CD4-positive, alpha-beta memory T cell (primary cell): ENCODE measurements around the gene NOTCH1. TPM values are rescaled to one million over a fixed set of nuclear protein-coding genes. Genes with fewer than 3 reads are reported as not detected.

Source experiments
- CTCF ChIA-PET: fragments of 350-600 bp; sonication (Branson Sonifier 250); formaldehyde crosslinking; loops from one replicate; lab custom pipeline; 2021; ENCODE audit warnings: inconsistent platforms; ENCODE audit not compliant: partially characterized antibody; lab: Charles Lee
- POLR2A ChIA-PET: fragments of 350-600 bp; sonication (Branson Sonifier 250); formaldehyde crosslinking; loops from one replicate; lab custom pipeline; 2021; ENCODE audit not compliant: partially characterized antibody; lab: Charles Lee
- DNase-seq, 5 donors: peaks; one replicate each; pipeline versions ENCODE4 v3.0.0 to v3.0.0-alpha.2; 2020 to 2022; ENCODE audit warnings: mixed read lengths in 1 of 5
- H3K27ac ChIP-seq: one replicate; pipeline ENCODE4 v1.7.0; 2013; ENCODE audit warnings: low read depth, low read length
- H3K27me3 ChIP-seq: 2 replicates; pipeline ENCODE4 v1.7.0; 2013; ENCODE audit warnings: mild to moderate bottlenecking, low read length, moderate library complexity; ENCODE audit not compliant: insufficient read depth
- H3K36me3 ChIP-seq: 2 replicates; pipeline ENCODE4 v1.7.0; 2013; ENCODE audit warnings: mild to moderate bottlenecking, low read length, moderate library complexity; ENCODE audit not compliant: insufficient read depth
- H3K4me1 ChIP-seq: 2 replicates; pipeline ENCODE4 v1.7.0; 2013; ENCODE audit warnings: mild to moderate bottlenecking, low read length, moderate library complexity; ENCODE audit not compliant: insufficient read depth
- H3K4me3 ChIP-seq, 2 donors: one replicate each; pipeline ENCODE4 v1.7.0; 2013; ENCODE audit warnings: low read length in 2 of 2, mild to moderate bottlenecking in 1 of 2
- H3K9me3 ChIP-seq, 2 donors: one replicate each; pipeline ENCODE4 v1.7.0; 2013; ENCODE audit warnings: low read length in 2 of 2, control low read depth in 1 of 2; ENCODE audit not compliant: control insufficient read depth in 1 of 2
- H3K27ac Mint-ChIP-seq, 7 donors: one replicate each; pipeline ENCODE4 v1.8.0; 2020 to 2021; ENCODE audit warnings: mixed read lengths in 7 of 7, mild to moderate bottlenecking in 6 of 7, inconsistent platforms in 3 of 7, moderate library complexity in 3 of 7
- H3K27me3 Mint-ChIP-seq, 2 donors: one replicate each; pipeline ENCODE4 v1.8.0; 2020 to 2021; ENCODE audit warnings: mixed read lengths in 2 of 2
- H3K36me3 Mint-ChIP-seq, 2 donors: one replicate each; pipeline ENCODE4 v1.8.0; 2020 to 2021; ENCODE audit warnings: mixed read lengths in 2 of 2, inconsistent platforms in 1 of 2, mild to moderate bottlenecking in 1 of 2
- H3K4me1 Mint-ChIP-seq, 4 donors: one replicate each; pipeline ENCODE4 v1.8.0; 2020 to 2021; ENCODE audit warnings: mixed read lengths in 4 of 4, mild to moderate bottlenecking in 1 of 4
- H3K4me3 Mint-ChIP-seq, 8 donors: one replicate each; pipeline ENCODE4 v1.8.0; 2020 to 2021; ENCODE audit warnings: mixed read lengths in 8 of 8, mild to moderate bottlenecking in 7 of 8, moderate library complexity in 6 of 8, inconsistent platforms in 3 of 8
- H3K9me3 Mint-ChIP-seq, 8 donors: one replicate each; pipeline ENCODE4 v1.8.0; 2020 to 2021; ENCODE audit warnings: mixed read lengths in 8 of 8, mild to moderate bottlenecking in 5 of 8, inconsistent platforms in 3 of 8, moderate library complexity in 1 of 8
- intact Hi-C: fragments of 100-400 bp; cut with micrococcal nuclease; formaldehyde crosslinking; loops from one replicate; pipeline ENCODE4 v1.15.1; 2023
- polyA plus RNA-seq, 2 donors: library from polyadenylated mRNA; unstranded; fragments of 300-500 nt; fragmentation: Illumina TruSeq; gene quantifications; one replicate each; pipeline ENCODE4 v1.2.3, GENCODE V29; 2021
- total RNA-seq, 2 experiments: library from RNA; stranded (reverse); gene quantifications; one replicate each; pipeline ENCODE4 v1.2.3, GENCODE V29; 2021

NOTCH1 gene
- total and polyA plus RNA-seq, 4 experiments from 2014 or later, result 6.0 to 45.4 (median 43.0) TPM; not detected in 1

DNA sequence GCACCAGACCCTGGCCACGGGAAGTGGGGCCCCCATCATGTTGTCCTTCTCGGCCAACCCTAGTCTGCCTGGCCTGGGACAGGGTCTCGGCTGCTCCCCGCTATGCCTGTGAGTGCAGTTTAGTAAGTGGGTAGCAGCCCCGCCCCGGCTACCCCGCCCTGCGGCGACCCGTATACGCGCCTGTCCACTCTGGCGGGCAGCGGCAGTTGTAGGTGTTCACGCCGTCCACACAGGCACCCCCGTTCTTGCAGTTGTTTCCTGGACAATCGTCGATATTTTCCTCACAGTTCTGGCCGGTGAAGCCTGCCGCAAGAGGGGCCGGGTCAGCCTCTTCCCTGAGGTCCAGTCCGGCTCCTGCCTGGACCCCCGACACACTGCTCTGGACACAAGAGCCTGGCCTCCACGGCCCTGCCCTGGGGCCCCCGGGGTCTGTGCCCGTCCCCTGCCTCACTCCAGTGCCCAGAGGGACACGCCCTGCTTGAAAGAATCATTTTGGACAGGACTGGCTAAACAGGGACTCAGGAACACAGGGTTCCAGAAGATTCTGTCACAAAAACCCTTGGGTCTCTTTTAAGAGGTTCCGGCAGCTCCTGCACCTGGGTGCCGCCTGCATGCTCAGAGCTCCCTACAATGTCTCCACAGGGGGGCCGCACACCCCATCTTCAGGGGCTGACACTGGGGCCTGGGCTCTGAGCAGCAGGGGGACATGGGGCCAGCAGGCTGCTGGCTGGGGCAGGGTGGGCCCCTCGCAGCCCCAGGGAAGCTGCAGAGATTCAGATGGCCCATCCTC, 26.4 kb downstream of the NOTCH1 start:
- POLR2A ChIA-PET, result no interaction called here
- no peak overlapping the region for H3K4me3 ChIP-seq
- Mint-ChIP-seq H3K4me1 (no peaks in the 10 kb centered on the region), H3K27me3 (no peaks in the 10 kb centered on the region), H3K4me3 (no peak overlapping the region), H3K27ac (no peak overlapping the region), H3K36me3 (peaks cover 0 to 13% of the 10 kb centered on the region in 2 donors), H3K9me3 (no peaks in the 10 kb centered on the region)
- CTCF ChIA-PET, result no interaction called here
- no peak overlapping the region for H3K27ac ChIP-seq
- intact Hi-C loops, result no loop called here
- H3K27me3 ChIP-seq, result no peaks in the 10 kb centered on the region
- H3K4me1 ChIP-seq, result no peaks in the 10 kb centered on the region
- H3K36me3 ChIP-seq, result peaks cover 18% of the 10 kb centered on the region
- no peaks in the 10 kb centered on the region for H3K9me3 ChIP-seq
- no peak for DNase-seq

DNA sequence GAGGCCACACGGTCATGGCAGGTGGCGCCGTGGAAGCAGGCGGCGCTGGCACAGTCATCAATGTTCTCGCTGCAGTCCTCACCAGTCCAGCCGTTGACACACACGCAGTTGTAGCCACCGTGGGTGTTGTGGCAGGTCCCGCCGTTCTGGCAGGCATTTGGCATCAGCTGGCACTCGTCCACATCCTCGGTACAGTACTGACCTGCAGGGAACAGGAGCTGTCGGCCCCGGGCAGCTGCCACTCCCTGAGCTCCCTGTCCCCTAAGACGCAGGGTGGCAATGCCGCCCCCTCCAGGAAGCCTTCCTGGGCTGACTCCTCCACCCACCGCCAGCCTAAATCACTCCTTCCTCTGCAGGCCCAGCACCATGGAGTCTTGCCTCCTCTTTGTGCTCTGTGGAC, 27.2 kb downstream of the NOTCH1 start:
- no peak overlapping the region for H3K4me3 Mint-ChIP-seq
- no peaks in the 10 kb centered on the region for H3K4me1 Mint-ChIP-seq
- intact Hi-C loops, result no loop called here
- ChIA-PET POLR2A (no interaction called here), CTCF (no interaction called here)
- H3K4me1 ChIP-seq, result no peaks in the 10 kb centered on the region
- DNase-seq, result no peak
- H3K9me3 ChIP-seq, result no peaks in the 10 kb centered on the region
- no peaks in the 10 kb centered on the region for H3K27me3 Mint-ChIP-seq
- no peak overlapping the region for H3K27ac ChIP-seq
- H3K36me3 Mint-ChIP-seq, result peaks cover 0 to 13% of the 10 kb centered on the region in 2 donors
- no peaks in the 10 kb centered on the region for H3K9me3 Mint-ChIP-seq
- no peak overlapping the region for H3K4me3 ChIP-seq
- no peaks in the 10 kb centered on the region for H3K27me3 ChIP-seq
- peaks cover 18% of the 10 kb centered on the region for H3K36me3 ChIP-seq
- no peak overlapping the region for H3K27ac Mint-ChIP-seq

DNA sequence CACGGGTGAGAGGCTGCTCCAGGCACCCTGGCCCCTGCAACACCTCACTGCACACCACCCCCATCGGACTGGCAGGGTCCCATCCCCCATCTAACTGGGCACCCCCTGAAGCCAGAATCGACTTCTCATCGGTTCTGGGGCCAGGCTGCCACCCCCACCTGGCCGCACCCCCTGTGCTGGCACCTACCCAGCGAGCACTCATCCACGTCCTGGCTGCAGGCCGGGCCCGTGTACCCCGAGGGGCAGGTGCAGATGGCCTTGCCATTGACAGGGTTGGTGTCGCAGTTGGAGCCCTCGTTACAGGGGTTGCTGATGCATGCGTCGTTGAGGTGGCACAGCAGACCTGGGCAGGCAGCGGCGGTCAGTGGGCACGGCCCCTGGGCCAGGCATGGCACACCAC, 27.9 kb downstream of the NOTCH1 start:
- Histone ChIP-seq H3K4me3 (no peak overlapping the region), H3K27me3 (no peaks in the 10 kb centered on the region), H3K9me3 (no peaks in the 10 kb centered on the region), H3K27ac (no peak overlapping the region), H3K36me3 (peaks cover 22% of the 10 kb centered on the region), H3K4me1 (no peaks in the 10 kb centered on the region)
- ChIA-PET POLR2A (no interaction called here), CTCF (no interaction called here)
- no peaks in the 10 kb centered on the region for H3K4me1 Mint-ChIP-seq
- H3K36me3 Mint-ChIP-seq, result peaks cover 0 to 13% of the 10 kb centered on the region in 2 donors
- no peak overlapping the region for H3K4me3 Mint-ChIP-seq
- no peaks in the 10 kb centered on the region for H3K9me3 Mint-ChIP-seq
- intact Hi-C loops, result no loop called here
- no peak overlapping the region for H3K27ac Mint-ChIP-seq
- DNase-seq, result no peak
- no peaks in the 10 kb centered on the region for H3K27me3 Mint-ChIP-seq

DNA sequence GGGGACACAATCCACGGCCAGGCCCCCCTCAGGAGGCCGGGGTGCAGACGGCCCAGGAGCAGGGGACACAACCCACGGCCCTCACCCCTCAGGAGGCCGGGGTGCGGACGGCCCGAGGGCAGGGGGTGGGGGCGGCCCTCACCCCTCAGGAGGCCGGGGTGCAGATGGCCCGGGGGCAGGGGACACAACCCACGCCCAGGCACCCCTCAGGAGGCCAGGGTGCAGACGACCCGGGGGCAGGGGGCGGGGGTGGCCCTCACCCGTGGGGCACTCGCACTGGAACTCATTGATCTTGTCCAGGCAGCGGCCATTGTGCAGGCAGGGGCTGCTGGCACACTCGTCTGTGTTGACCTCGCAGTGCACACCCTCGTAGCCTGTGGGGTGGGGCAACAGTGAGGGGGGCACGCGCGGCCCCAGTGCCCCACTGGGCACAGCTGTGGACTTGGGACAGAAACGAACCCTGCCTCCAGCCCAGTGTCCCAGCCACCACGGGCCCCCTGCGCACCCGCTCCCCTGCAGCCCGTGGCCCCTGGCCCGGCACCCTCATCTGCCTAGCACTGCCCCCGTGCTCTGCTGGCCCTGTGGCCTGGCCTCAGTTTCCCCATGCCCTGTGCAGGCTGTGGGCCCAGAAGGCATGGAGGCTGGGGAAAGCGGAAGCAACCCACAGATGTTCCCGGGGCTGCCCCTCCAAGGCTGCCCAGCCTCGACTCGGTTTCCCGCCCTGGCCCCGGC, 28.7 kb downstream of the NOTCH1 start:
- CTCF ChIA-PET, result no interaction called here
- peaks cover 0 to 15% of the 10 kb centered on the region in 2 donors for H3K36me3 Mint-ChIP-seq

DNA sequence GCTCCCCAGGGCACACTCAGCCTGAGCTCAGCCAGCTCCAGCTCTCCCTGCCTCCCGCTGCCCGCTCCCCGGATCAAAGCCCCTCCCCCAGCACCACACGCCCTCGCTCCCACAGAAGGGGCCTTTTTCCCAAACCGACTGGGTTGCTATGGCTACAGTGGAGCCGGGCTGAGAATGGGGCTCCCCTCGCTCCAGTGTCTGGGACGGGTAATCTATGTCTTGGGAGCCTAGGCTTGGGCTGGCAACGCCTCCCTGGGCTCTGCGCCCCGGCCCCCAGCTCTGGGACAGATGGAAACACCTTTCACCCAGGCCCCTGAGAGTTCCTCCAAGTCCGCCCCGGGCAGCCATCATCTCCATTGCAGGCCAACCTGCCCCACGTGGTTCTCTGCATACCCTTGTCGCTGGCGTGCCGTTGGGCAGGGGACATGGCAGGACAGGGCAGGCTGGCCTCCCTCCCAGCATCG, 29.6 kb downstream of the NOTCH1 start:
- DNase-seq, result no peak

More for the DNA sequence above, 28.7 kb downstream of the NOTCH1 start:
- Histone ChIP-seq H3K27ac (no peak overlapping the region), H3K9me3 (no peaks in the 10 kb centered on the region), H3K4me3 (no peak overlapping the region), H3K4me1 (no peaks in the 10 kb centered on the region), H3K36me3 (peaks cover 22% of the 10 kb centered on the region), H3K27me3 (no peaks in the 10 kb centered on the region)
- Mint-ChIP-seq H3K27me3 (no peaks in the 10 kb centered on the region), H3K4me3 (no peak overlapping the region), H3K27ac (no peak overlapping the region), H3K9me3 (no peaks in the 10 kb centered on the region), H3K4me1 (no peaks in the 10 kb centered on the region)
- POLR2A ChIA-PET, result no interaction called here
- DNase-seq, result no peak
- intact Hi-C loops, result no loop called here

DNA sequence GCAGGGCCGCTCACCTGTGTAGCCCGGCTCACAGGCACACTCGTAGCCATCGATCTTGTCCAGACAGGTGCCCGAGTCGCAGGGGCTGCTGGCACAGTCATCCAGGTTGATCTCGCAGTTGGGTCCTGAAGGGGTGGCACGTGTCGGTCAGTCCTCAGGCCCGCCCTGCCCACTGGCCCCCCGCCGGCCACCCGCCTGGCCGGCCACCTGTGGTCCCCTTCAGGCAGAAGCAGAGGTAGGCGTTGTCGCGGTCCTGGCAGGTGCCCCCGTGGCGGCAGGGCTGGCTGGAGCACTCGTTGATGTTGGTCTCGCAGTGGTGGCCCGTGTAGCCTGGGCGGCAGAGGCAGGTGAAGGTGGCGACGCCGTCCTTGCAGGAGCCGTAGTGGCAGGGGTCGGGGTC, 30.6 kb downstream of the NOTCH1 start:
- no peak overlapping the region for H3K4me3 Mint-ChIP-seq
- peaks cover 0 to 18% of the 10 kb centered on the region in 2 donors for H3K36me3 Mint-ChIP-seq
- H3K27ac ChIP-seq, result no peak overlapping the region
- no peaks in the 10 kb centered on the region for H3K4me1 Mint-ChIP-seq
- H3K36me3 ChIP-seq, result peaks cover 22% of the 10 kb centered on the region
- ChIA-PET CTCF (no interaction called here), POLR2A (no interaction called here)
- no peak overlapping the region for H3K27ac Mint-ChIP-seq
- H3K9me3 ChIP-seq, result no peaks in the 10 kb centered on the region
- H3K4me3 ChIP-seq, result no peak overlapping the region
- H3K27me3 Mint-ChIP-seq, result no peaks in the 10 kb centered on the region
- H3K27me3 ChIP-seq, result no peaks in the 10 kb centered on the region
- no peaks in the 10 kb centered on the region for H3K9me3 Mint-ChIP-seq
- DNase-seq, result no peak
- H3K4me1 ChIP-seq, result no peaks in the 10 kb centered on the region
- intact Hi-C loops, result no loop called here

More for the DNA sequence above, 29.6 kb downstream of the NOTCH1 start:
- no peaks in the 10 kb centered on the region for H3K9me3 ChIP-seq
- no peak overlapping the region for H3K27ac Mint-ChIP-seq
- H3K4me3 Mint-ChIP-seq, result no peak overlapping the region
- no peak overlapping the region for H3K4me3 ChIP-seq
- no peaks in the 10 kb centered on the region for H3K27me3 ChIP-seq
- intact Hi-C loops, result no loop called here
- H3K27ac ChIP-seq, result no peak overlapping the region
- no peaks in the 10 kb centered on the region for H3K4me1 Mint-ChIP-seq
- no peaks in the 10 kb centered on the region for H3K27me3 Mint-ChIP-seq
- ChIA-PET POLR2A (no interaction called here), CTCF (no interaction called here)
- H3K36me3 Mint-ChIP-seq, result peaks cover 0 to 15% of the 10 kb centered on the region in 2 donors
- H3K9me3 Mint-ChIP-seq, result no peaks in the 10 kb centered on the region
- peaks cover 22% of the 10 kb centered on the region for H3K36me3 ChIP-seq
- H3K4me1 ChIP-seq, result no peaks in the 10 kb centered on the region

DNA sequence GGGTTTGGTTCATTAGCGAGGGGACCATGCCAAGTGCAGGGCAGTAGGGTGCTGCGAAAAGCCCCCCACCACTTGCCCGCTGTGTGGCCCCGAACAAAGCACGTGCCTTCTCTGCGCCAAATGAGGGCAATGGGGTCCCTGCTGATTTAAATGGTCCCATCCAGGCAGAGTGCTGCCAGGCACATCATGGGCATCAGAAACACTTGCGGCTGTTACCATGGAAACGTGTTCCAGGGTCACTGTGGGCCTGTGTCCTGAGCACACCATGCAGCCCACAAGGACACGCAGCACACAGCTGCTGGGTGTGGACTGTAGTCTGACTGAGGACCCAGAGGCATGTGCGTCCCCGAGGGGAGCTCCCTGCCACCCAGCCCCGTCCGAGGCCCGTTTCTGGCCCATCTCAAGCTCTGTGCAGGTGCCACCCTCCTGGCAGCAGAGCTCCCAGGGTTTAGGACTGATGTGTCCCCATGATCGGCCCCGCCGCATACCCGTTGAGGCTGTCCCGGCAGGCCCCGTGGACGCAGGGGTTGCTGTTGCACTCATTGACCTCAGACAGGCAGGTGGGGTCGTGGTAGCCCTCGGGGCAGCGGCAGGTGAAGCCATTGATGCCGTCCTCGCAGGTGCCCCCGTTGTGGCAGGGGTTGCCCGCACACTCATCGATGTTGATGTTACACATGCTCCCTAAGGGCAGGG, 31.7 kb downstream of the NOTCH1 start:
- no peaks in the 10 kb centered on the region for H3K9me3 ChIP-seq
- H3K36me3 Mint-ChIP-seq, result peaks cover 0 to 18% of the 10 kb centered on the region in 2 donors
- intact Hi-C loops, result no loop called here
- no peak overlapping the region for H3K4me3 ChIP-seq
- no peaks in the 10 kb centered on the region for H3K4me1 Mint-ChIP-seq
- CTCF ChIA-PET, result no interaction called here
- H3K4me3 Mint-ChIP-seq, result no peak overlapping the region
- POLR2A ChIA-PET, result no interaction called here
- no peaks in the 10 kb centered on the region for H3K4me1 ChIP-seq
- H3K27ac ChIP-seq, result no peak overlapping the region
- DNase-seq, result no peak
- H3K9me3 Mint-ChIP-seq, result no peaks in the 10 kb centered on the region
- no peak overlapping the region for H3K27ac Mint-ChIP-seq
- H3K27me3 Mint-ChIP-seq, result no peaks in the 10 kb centered on the region
- H3K27me3 ChIP-seq, result no peaks in the 10 kb centered on the region
- peaks cover 32% of the 10 kb centered on the region for H3K36me3 ChIP-seq
